HEK293 (cell line): ENCODE results near the gene ACAP3.
A peak's percentile ranks its signal among the peaks of the same experiment; 100 is the strongest.

Experiments used
- CTCF ChIA-PET: fragments of 350-600 bp; formaldehyde crosslinking; extraction: SDS; loops from one replicate; lab custom pipeline; 2021; ENCODE audit warnings: antibody characterized with exemption; lab: Yijun Ruan, JAX
- POLR2A ChIA-PET: fragments of 300-600 bp; formaldehyde crosslinking; extraction: SDS; loops from one replicate; lab custom pipeline; 2020; ENCODE audit warnings: antibody characterized with exemption, inconsistent platforms; lab: Yijun Ruan, JAX
- H3K27ac ChIP-seq: fragments of 200-500 bp; sonication (Bioruptor generic); 2 replicates; pipeline ENCODE4 v1.5.1; 2014; ENCODE audit warnings: low read depth, low read length, control low read depth, inconsistent platforms; ENCODE audit errors: extremely low read depth
- H3K36me3 ChIP-seq, 2 experiments: fragments of 200-500 bp in 1 of 2; sonication (Bioruptor generic) in 1 of 2; 1 replicate in 1 of 2; 2 replicates in 1 of 2; pipeline ENCODE4 v1.5.1; 2014 to 2017; ENCODE audit warnings: inconsistent platforms in 2 of 2, low read length in 2 of 2; ENCODE audit not compliant: control insufficient read depth in 2 of 2, insufficient read depth in 1 of 2
- H3K4me1 ChIP-seq: fragments of 200-500 bp; sonication (Bioruptor generic); 2 replicates; pipeline ENCODE4 v1.5.1; 2014; ENCODE audit warnings: mild to moderate bottlenecking, low read length, inconsistent platforms; ENCODE audit not compliant: control insufficient read depth, insufficient read depth
- H3K4me3 ChIP-seq: 2 replicates; pipeline ENCODE4 v1.5.1; 2011; ENCODE audit warnings: low read depth, mild to moderate bottlenecking, control low read depth, low read length, moderate library complexity
- H3K9me3 ChIP-seq: fragments of 200-500 bp; sonication (Bioruptor generic); 2 replicates; pipeline ENCODE4 v1.5.1; 2014; ENCODE audit warnings: low read depth, low read length, inconsistent platforms; ENCODE audit not compliant: control insufficient read depth, insufficient read depth
- EGR2 ChIP-seq: fragments of 450-650 bp; formaldehyde crosslinking; IDR thresholded peaks from 2 replicates; pipeline ENCODE4 v1.5.1; 2016; ENCODE audit warnings: low read depth, missing biosample characterization, missing genetic modification characterization
- GLIS2 ChIP-seq: fragments of 450-650 bp; formaldehyde crosslinking; IDR thresholded peaks from 2 replicates; pipeline ENCODE4 v1.5.1; 2016; ENCODE audit warnings: missing biosample characterization, missing genetic modification characterization
- ZFP3 ChIP-seq: fragments of 450-650 bp; formaldehyde crosslinking; IDR thresholded peaks from 2 replicates; pipeline ENCODE4 v1.5.1; 2016; ENCODE audit warnings: low read depth, missing biosample characterization, missing genetic modification characterization
- ZNF155 ChIP-seq: fragments of 450-650 bp; formaldehyde crosslinking; IDR thresholded peaks from 2 replicates; pipeline ENCODE4 v1.5.1; 2016; ENCODE audit warnings: missing biosample characterization, missing genetic modification characterization
- ZNF174 ChIP-seq: fragments of 450-650 bp; formaldehyde crosslinking; IDR thresholded peaks from 2 replicates; pipeline ENCODE4 v1.5.0; 2017; ENCODE audit warnings: missing biosample characterization, mild to moderate bottlenecking, missing genetic modification characterization
- ZNF324 ChIP-seq: fragments of 450-650 bp; formaldehyde crosslinking; IDR thresholded peaks from 2 replicates; pipeline ENCODE4 v1.5.1; 2016; ENCODE audit warnings: missing biosample characterization, missing genetic modification characterization
- ZNF548 ChIP-seq: fragments of 450-650 bp; formaldehyde crosslinking; IDR thresholded peaks from 2 replicates; pipeline ENCODE4 v1.5.1; 2016; ENCODE audit warnings: missing biosample characterization, missing genetic modification characterization
- ZNF600 ChIP-seq: fragments of 450-650 bp; formaldehyde crosslinking; IDR thresholded peaks from 2 replicates; pipeline ENCODE4 v1.5.1; 2016; ENCODE audit warnings: missing biosample characterization, missing genetic modification characterization
- ZNF621 ChIP-seq: fragments of 450-650 bp; formaldehyde crosslinking; IDR thresholded peaks from 2 replicates; pipeline ENCODE4 v1.5.1; 2017; ENCODE audit warnings: missing biosample characterization, missing genetic modification characterization
- ZNF792 ChIP-seq: fragments of 450-650 bp; formaldehyde crosslinking; IDR thresholded peaks from 2 replicates; pipeline ENCODE4 v1.5.1; 2016; ENCODE audit warnings: missing biosample characterization, missing genetic modification characterization
- ZNF830 ChIP-seq: fragments of 450-650 bp; IDR thresholded peaks from 2 replicates; pipeline ENCODE4 v1.5.0; 2018; ENCODE audit warnings: missing biosample characterization, missing genetic modification characterization, low read depth, mild to moderate bottlenecking, moderate library complexity
- TF ChIP-seq, protein P1 (sequence below): fragments of 450-650 bp; formaldehyde crosslinking; IDR thresholded peaks from 2 replicates; pipeline ENCODE4 v1.5.1; 2016; ENCODE audit warnings: missing biosample characterization, missing genetic modification characterization
- TF ChIP-seq, protein P2 (sequence below): fragments of 450-650 bp; formaldehyde crosslinking; IDR thresholded peaks from 2 replicates; pipeline ENCODE4 v1.5.1; 2016; ENCODE audit warnings: missing biosample characterization, missing genetic modification characterization
- TF ChIP-seq, protein P3 (sequence below): fragments of 450-650 bp; IDR thresholded peaks from 2 replicates; pipeline ENCODE4 v1.5.1; 2018; ENCODE audit warnings: missing biosample characterization, missing genetic modification characterization
- TF ChIP-seq, protein P4 (sequence below): fragments of 450-650 bp; formaldehyde crosslinking; IDR thresholded peaks from 2 replicates; pipeline ENCODE4 v1.5.1; 2017; ENCODE audit warnings: missing biosample characterization, missing genetic modification characterization
- TF ChIP-seq, protein P5 (sequence below): fragments of 450-650 bp; IDR thresholded peaks from 2 replicates; pipeline ENCODE4 v1.5.1; 2018; ENCODE audit warnings: missing biosample characterization, mild to moderate bottlenecking, missing genetic modification characterization
- TF ChIP-seq, protein P6 (sequence below): sonication (generic); formaldehyde crosslinking; IDR thresholded peaks from 2 replicates; pipeline ENCODE4 v1.8.1; 2022; ENCODE audit warnings: mild to moderate bottlenecking, moderate library complexity, missing genetic modification reagents

ACAP3 gene

DNA sequence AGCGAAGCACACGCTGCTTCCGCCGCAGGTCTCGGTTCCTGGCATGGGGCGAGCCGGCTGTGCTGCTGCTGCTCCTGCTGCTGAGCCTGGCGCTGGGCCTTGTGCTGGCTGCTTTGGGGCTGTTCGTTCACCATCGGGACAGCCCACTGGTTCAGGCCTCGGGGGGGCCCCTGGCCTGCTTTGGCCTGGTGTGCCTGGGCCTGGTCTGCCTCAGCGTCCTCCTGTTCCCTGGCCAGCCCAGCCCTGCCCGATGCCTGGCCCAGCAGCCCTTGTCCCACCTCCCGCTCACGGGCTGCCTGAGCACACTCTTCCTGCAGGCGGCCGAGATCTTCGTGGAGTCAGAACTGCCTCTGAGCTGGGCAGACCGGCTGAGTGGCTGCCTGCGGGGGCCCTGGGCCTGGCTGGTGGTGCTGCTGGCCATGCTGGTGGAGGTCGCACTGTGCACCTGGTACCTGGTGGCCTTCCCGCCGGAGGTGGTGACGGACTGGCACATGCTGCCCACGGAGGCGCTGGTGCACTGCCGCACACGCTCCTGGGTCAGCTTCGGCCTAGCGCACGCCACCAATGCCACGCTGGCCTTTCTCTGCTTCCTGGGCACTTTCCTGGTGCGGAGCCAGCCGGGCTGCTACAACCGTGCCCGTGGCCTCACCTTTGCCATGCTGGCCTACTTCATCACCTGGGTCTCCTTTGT is 26.0 kb upstream of the ACAP3 start:
- H3K36me3 ChIP-seq: peaks cover 0 to 47% of the 10 kb centered on the region in 2 experiments; a peak in 1 of 3 replicates
- POLR2A ChIA-PET: interaction anchor here (1.5 kb wide), 1 partner anchor 14 kb away, joined by 4 read pairs; no protein-coding TSS in a partner anchor
- H3K27ac ChIP-seq: no peak overlapping the region
- H3K4me3 ChIP-seq: no peak overlapping the region
- no peaks in the 10 kb centered on the region for H3K9me3 ChIP-seq
- H3K4me1 ChIP-seq: no peaks in the 10 kb centered on the region
- CTCF ChIA-PET: no interaction called here
- TF ChIP-seq ZNF155 (tag by site-specific recombination): no peak
- TF ChIP-seq, protein P1, sequence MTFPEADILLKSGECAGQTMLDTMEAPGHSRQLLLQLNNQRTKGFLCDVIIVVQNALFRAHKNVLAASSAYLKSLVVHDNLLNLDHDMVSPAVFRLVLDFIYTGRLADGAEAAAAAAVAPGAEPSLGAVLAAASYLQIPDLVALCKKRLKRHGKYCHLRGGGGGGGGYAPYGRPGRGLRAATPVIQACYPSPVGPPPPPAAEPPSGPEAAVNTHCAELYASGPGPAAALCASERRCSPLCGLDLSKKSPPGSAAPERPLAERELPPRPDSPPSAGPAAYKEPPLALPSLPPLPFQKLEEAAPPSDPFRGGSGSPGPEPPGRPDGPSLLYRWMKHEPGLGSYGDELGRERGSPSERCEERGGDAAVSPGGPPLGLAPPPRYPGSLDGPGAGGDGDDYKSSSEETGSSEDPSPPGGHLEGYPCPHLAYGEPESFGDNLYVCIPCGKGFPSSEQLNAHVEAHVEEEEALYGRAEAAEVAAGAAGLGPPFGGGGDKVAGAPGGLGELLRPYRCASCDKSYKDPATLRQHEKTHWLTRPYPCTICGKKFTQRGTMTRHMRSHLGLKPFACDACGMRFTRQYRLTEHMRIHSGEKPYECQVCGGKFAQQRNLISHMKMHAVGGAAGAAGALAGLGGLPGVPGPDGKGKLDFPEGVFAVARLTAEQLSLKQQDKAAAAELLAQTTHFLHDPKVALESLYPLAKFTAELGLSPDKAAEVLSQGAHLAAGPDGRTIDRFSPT (tag by site-specific recombination): 0 out of 2 replicates have a peak, but pooled peaks have one; percentile 65
- peak; percentile 88 for TF ChIP-seq ZNF600
- TF ChIP-seq ZNF174: no peak
- TF ChIP-seq GLIS2 (tag by site-specific recombination): peak; percentile 24; the same call in 1 of the 2 replicates
- no peak for TF ChIP-seq ZFP3 (tag by site-specific recombination)
- TF ChIP-seq, protein P2, sequence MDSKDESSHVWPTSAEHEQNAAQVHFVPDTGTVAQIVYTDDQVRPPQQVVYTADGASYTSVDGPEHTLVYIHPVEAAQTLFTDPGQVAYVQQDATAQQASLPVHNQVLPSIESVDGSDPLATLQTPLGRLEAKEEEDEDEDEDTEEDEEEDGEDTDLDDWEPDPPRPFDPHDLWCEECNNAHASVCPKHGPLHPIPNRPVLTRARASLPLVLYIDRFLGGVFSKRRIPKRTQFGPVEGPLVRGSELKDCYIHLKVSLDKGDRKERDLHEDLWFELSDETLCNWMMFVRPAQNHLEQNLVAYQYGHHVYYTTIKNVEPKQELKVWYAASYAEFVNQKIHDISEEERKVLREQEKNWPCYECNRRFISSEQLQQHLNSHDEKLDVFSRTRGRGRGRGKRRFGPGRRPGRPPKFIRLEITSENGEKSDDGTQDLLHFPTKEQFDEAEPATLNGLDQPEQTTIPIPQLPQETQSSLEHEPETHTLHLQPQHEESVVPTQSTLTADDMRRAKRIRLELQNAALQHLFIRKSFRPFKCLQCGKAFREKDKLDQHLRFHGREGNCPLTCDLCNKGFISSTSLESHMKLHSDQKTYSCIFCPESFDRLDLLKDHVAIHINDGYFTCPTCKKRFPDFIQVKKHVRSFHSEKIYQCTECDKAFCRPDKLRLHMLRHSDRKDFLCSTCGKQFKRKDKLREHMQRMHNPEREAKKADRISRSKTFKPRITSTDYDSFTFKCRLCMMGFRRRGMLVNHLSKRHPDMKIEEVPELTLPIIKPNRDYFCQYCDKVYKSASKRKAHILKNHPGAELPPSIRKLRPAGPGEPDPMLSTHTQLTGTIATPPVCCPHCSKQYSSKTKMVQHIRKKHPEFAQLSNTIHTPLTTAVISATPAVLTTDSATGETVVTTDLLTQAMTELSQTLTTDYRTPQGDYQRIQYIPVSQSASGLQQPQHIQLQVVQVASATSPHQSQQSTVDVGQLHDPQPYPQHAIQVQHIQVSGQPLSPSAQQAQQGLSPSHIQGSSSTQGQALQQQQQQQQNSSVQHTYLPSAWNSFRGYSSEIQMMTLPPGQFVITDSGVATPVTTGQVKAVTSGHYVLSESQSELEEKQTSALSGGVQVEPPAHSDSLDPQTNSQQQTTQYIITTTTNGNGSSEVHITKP: peak; percentile 62
- TF ChIP-seq, all 188 proteins: peak for 4

DNA sequence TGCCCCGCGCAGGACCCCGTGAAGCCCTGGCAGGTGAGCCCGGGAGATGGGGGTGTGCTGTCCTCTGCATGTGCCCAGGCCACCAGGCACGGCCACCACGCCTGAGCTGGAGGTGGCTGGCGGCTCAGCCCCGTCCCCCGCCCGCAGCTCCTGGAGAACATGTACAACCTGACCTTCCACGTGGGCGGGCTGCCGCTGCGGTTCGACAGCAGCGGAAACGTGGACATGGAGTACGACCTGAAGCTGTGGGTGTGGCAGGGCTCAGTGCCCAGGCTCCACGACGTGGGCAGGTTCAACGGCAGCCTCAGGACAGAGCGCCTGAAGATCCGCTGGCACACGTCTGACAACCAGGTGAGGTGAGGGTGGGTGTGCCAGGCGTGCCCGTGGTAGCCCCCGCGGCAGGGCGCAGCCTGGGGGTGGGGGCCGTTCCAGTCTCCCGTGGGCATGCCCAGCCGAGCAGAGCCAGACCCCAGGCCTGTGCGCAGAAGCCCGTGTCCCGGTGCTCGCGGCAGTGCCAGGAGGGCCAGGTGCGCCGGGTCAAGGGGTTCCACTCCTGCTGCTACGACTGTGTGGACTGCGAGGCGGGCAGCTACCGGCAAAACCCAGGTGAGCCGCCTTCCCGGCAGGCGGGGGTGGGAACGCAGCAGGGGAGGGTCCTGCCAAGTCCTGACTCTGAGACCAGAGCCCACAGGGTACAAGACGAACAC is 25.2 kb upstream of the ACAP3 start:
- ChIA-PET CTCF (interaction anchor here (1.0 kb wide), 1 partner anchor 38 kb away, joined by 4 read pairs; no protein-coding TSS in a partner anchor), POLR2A (interaction anchor here (1.5 kb wide), 1 partner anchor 15 kb away, joined by 4 read pairs; no protein-coding TSS in a partner anchor)
- Histone ChIP-seq H3K36me3 (peaks cover 0 to 44% of the 10 kb centered on the region in 2 experiments; a peak in 1 of 3 replicates), H3K4me3 (no peak overlapping the region), H3K27ac (no peak overlapping the region), H3K9me3 (no peaks in the 10 kb centered on the region), H3K4me1 (no peaks in the 10 kb centered on the region)
- TF ChIP-seq ZNF548 (tag by site-specific recombination) (no peak), ZNF324 (tag by site-specific recombination) (no peak), ZNF830 (tag by site-specific recombination) (no peak), ZNF792 (tag by site-specific recombination) (no peak), ZNF621 (tag by site-specific recombination) (no peak), EGR2 (peak; percentile 65; the same call in 1 of the 2 replicates)
- TF ChIP-seq, protein P3, sequence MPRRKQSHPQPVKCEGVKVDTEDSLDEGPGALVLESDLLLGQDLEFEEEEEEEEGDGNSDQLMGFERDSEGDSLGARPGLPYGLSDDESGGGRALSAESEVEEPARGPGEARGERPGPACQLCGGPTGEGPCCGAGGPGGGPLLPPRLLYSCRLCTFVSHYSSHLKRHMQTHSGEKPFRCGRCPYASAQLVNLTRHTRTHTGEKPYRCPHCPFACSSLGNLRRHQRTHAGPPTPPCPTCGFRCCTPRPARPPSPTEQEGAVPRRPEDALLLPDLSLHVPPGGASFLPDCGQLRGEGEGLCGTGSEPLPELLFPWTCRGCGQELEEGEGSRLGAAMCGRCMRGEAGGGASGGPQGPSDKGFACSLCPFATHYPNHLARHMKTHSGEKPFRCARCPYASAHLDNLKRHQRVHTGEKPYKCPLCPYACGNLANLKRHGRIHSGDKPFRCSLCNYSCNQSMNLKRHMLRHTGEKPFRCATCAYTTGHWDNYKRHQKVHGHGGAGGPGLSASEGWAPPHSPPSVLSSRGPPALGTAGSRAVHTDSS (tag by site-specific recombination): no peak
- TF ChIP-seq, protein P4, sequence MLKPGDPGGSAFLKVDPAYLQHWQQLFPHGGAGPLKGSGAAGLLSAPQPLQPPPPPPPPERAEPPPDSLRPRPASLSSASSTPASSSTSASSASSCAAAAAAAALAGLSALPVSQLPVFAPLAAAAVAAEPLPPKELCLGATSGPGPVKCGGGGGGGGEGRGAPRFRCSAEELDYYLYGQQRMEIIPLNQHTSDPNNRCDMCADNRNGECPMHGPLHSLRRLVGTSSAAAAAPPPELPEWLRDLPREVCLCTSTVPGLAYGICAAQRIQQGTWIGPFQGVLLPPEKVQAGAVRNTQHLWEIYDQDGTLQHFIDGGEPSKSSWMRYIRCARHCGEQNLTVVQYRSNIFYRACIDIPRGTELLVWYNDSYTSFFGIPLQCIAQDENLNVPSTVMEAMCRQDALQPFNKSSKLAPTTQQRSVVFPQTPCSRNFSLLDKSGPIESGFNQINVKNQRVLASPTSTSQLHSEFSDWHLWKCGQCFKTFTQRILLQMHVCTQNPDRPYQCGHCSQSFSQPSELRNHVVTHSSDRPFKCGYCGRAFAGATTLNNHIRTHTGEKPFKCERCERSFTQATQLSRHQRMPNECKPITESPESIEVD: no peak
- TF ChIP-seq, protein P5, sequence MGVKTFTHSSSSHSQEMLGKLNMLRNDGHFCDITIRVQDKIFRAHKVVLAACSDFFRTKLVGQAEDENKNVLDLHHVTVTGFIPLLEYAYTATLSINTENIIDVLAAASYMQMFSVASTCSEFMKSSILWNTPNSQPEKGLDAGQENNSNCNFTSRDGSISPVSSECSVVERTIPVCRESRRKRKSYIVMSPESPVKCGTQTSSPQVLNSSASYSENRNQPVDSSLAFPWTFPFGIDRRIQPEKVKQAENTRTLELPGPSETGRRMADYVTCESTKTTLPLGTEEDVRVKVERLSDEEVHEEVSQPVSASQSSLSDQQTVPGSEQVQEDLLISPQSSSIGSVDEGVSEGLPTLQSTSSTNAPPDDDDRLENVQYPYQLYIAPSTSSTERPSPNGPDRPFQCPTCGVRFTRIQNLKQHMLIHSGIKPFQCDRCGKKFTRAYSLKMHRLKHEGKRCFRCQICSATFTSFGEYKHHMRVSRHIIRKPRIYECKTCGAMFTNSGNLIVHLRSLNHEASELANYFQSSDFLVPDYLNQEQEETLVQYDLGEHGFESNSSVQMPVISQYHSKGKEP (tag by site-specific recombination): no peak
- TF ChIP-seq, protein P6, sequence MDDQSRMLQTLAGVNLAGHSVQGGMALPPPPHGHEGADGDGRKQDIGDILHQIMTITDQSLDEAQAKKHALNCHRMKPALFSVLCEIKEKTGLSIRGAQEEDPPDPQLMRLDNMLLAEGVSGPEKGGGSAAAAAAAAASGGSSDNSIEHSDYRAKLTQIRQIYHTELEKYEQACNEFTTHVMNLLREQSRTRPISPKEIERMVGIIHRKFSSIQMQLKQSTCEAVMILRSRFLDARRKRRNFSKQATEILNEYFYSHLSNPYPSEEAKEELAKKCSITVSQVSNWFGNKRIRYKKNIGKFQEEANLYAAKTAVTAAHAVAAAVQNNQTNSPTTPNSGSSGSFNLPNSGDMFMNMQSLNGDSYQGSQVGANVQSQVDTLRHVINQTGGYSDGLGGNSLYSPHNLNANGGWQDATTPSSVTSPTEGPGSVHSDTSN (CRISPR knock-in tag): no peak
- TF ChIP-seq, protein P1 (tag by site-specific recombination): peak; percentile 32; the same call in 1 of the 2 replicates
